Measurements from ENCODE around the gene CEBPA.

CEBPA gene

DNA sequence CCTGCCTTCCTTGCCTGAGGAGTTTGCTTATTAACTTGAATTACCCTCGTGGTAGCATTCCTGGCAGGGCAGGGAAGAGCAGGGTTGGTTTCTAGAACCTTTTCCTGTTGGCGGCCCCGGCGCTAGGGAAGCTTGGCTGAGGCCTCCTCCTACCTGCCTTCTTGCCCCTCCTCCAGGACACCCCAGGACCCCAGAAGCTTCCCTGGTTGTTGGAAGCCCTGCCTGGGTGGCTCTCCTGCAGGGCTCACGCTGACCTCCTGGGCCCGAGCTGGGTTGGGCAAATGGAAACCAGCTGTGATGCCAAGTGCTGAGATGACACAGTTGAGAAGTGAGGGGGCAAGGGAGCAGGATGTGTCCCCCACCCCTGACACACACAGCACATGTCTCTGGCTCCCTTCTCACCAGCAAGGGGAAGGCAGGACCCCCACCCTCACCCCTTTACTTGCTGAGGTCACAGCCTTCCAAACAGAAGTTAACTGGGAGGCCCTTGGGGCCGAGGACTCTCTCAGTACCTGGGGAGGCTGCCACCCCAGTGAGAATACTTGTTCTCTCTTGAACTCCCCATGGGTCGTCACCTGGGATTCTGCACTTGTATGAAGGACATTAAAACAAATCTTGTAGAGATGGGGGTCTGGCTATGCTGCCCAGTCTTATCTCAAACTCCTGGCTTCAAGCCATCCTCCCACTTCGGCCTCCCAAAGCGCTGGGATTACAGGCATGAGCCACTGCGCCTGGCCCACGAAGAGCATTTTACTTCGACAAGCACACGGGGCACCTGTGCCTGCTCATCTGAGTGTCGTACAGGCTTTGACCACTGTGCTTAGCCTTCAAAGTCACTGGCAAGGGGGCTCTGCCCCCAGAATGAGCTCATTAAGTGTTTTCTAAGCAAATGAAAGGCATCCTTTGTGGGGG, 10.5 kb downstream of the CEBPA start:
- Histone ChIP-seq H3F3A (ENCODE audit: insufficient read depth) (no peaks in the 10 kb centered on the region), H3K9me2 (replicated peaks; ENCODE audit: insufficient read depth, low read length) (no peaks in the 10 kb centered on the region), H3K4me2 (ENCODE audit: low read depth, low read length, poor library complexity, severe bottlenecking) (no peak overlapping the region), H3K27ac (ENCODE audit: low read depth, low read length) (no peak overlapping the region), H3K36me3 (ENCODE audit: low read length) (no peaks in the 10 kb centered on the region), H3K27me3 (ENCODE audit: low read length) (no peaks in the 10 kb centered on the region; the same call in 1 of the 2 replicates), H2AFZ (ENCODE audit: low read depth, low read length, severe bottlenecking) (no peak overlapping the region), H3K9me3 (ENCODE audit: insufficient read depth, low read length) (0 out of 2 replicates have a peak, but pooled peaks cover 4% of the 10 kb centered on the region), H3K9ac (ENCODE audit: low read length) (no peak overlapping the region), H3K79me2 (ENCODE audit: insufficient read depth, low read length) (no peaks in the 10 kb centered on the region), H3K4me3 (ENCODE audit: insufficient read depth, low read length, poor library complexity, severe bottlenecking) (no peak overlapping the region), H4K20me1 (ENCODE audit: low read depth, low read length) (no peaks in the 10 kb centered on the region)
- TF ChIP-seq, protein P1, sequence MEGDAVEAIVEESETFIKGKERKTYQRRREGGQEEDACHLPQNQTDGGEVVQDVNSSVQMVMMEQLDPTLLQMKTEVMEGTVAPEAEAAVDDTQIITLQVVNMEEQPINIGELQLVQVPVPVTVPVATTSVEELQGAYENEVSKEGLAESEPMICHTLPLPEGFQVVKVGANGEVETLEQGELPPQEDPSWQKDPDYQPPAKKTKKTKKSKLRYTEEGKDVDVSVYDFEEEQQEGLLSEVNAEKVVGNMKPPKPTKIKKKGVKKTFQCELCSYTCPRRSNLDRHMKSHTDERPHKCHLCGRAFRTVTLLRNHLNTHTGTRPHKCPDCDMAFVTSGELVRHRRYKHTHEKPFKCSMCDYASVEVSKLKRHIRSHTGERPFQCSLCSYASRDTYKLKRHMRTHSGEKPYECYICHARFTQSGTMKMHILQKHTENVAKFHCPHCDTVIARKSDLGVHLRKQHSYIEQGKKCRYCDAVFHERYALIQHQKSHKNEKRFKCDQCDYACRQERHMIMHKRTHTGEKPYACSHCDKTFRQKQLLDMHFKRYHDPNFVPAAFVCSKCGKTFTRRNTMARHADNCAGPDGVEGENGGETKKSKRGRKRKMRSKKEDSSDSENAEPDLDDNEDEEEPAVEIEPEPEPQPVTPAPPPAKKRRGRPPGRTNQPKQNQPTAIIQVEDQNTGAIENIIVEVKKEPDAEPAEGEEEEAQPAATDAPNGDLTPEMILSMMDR (IDR thresholded peaks at IDR 0.05; ENCODE audit: insufficient read depth, low read length, poor library complexity, severe bottlenecking), result no peak
- no peak for TF ChIP-seq EZH2phosphoT487 (conservative IDR thresholded peaks at IDR 0.05; ENCODE audit: low read length)

DNA sequence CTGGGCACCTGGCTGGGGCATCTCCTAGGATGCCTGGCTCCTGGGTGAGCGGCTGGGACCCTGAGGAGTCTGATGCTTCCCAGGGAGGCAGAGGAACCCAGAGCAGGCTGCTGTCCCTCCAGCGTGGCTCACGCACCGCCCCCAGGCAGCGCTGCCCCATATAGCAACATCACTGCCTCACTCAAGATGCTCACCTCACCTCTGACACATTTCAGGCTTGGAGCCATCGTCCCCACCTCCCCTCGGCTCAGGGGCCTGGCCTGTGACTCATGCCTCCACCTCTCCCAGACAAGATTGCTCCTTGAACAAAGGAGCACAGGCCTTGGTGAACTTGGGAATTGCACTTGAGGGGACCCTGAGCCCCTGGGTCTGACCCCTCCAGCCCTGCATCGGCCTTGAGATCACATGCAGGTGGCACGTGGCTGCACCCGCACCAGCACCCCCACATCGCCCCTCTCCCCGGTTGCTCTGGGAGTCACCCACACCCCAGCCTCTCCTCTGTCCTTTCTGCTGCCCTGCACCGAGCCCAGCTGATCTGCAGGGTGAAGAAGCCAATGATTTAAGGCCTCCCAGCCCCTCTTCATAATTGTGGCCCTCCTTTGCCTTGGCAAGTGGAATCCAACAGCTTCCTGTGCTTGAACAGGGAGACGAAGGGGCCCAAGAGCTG, 11.2 kb downstream of the CEBPA start:
- Histone ChIP-seq H2AFZ (ENCODE audit: low read depth, low read length, severe bottlenecking) (no peak overlapping the region), H3K27ac (ENCODE audit: low read depth, low read length) (no peak overlapping the region), H4K20me1 (ENCODE audit: low read depth, low read length) (no peaks in the 10 kb centered on the region), H3K4me2 (ENCODE audit: low read depth, low read length, poor library complexity, severe bottlenecking) (no peak overlapping the region), H3K4me3 (ENCODE audit: insufficient read depth, low read length, poor library complexity, severe bottlenecking) (no peak overlapping the region), H3K9me2 (replicated peaks; ENCODE audit: insufficient read depth, low read length) (no peaks in the 10 kb centered on the region), H3K36me3 (ENCODE audit: low read length) (no peaks in the 10 kb centered on the region), H3F3A (ENCODE audit: insufficient read depth) (no peaks in the 10 kb centered on the region), H3K79me2 (ENCODE audit: insufficient read depth, low read length) (no peaks in the 10 kb centered on the region), H3K9me3 (ENCODE audit: insufficient read depth, low read length) (0 out of 2 replicates have a peak, but pooled peaks cover 4% of the 10 kb centered on the region), H3K9ac (ENCODE audit: low read length) (no peak overlapping the region), H3K27me3 (ENCODE audit: low read length) (no peaks in the 10 kb centered on the region; the same call in 1 of the 2 replicates)
- TF ChIP-seq, protein P1 (IDR thresholded peaks at IDR 0.05; ENCODE audit: insufficient read depth, low read length, poor library complexity, severe bottlenecking), result no peak
- no peak for TF ChIP-seq EZH2phosphoT487 (conservative IDR thresholded peaks at IDR 0.05; ENCODE audit: low read length)

DNA sequence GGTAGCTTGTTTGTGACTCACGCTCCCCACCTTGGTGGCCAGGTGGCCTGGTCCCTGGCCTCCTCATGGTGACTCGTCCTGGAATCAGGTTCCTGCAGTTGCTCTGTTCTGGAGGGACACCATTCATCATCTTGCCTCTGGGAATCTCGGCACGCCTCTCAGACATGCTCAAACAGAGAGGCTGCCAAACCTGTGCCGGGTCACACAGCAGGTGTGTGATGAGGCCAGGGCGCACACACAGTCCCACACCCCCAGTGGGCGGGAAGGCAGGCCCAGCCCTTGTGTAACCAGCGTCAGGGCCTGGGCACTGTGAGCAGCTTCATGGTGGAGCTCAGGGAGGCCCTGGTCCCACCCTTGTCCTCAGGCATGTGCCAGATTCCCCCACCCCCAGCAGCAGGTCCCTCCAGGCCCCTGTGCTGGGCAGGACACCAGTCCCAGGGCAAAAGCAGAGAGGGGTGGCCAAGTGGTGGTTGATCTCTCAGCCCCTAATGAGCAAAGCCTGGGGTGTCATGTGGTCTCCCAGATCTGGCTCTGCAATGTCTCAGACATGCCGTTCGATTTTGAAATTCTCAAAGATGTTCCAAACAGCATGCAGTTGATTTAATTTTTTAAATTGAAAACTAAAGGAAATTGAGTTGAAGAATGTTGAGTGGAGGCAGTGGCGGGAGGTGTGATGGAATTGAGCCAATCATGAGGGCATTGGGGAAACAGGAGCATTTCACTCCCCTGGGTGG, 12.1 kb downstream of the CEBPA start:
- no peaks in the 10 kb centered on the region for H4K20me1 ChIP-seq (ENCODE audit: low read depth, low read length)
- H3K27me3 ChIP-seq (ENCODE audit: low read length), result no peaks in the 10 kb centered on the region; the same call in 1 of the 2 replicates
- H3K9me3 ChIP-seq (ENCODE audit: insufficient read depth, low read length), result 0 out of 2 replicates have a peak, but pooled peaks cover 4% of the 10 kb centered on the region
- no peaks in the 10 kb centered on the region for H3F3A ChIP-seq (ENCODE audit: insufficient read depth)
- no peak for TF ChIP-seq EZH2phosphoT487 (conservative IDR thresholded peaks at IDR 0.05; ENCODE audit: low read length)
- TF ChIP-seq, protein P1 (IDR thresholded peaks at IDR 0.05; ENCODE audit: insufficient read depth, low read length, poor library complexity, severe bottlenecking), result no peak
- no peaks in the 10 kb centered on the region for H3K36me3 ChIP-seq (ENCODE audit: low read length)
- H2AFZ ChIP-seq (ENCODE audit: low read depth, low read length, severe bottlenecking), result no peak overlapping the region
- H3K4me2 ChIP-seq (ENCODE audit: low read depth, low read length, poor library complexity, severe bottlenecking), result no peak overlapping the region
- no peak overlapping the region for H3K27ac ChIP-seq (ENCODE audit: low read depth, low read length)
- no peaks in the 10 kb centered on the region for H3K79me2 ChIP-seq (ENCODE audit: insufficient read depth, low read length)
- H3K9me2 ChIP-seq (replicated peaks; ENCODE audit: insufficient read depth, low read length), result no peaks in the 10 kb centered on the region
- H3K4me3 ChIP-seq (ENCODE audit: insufficient read depth, low read length, poor library complexity, severe bottlenecking), result no peak overlapping the region
- no peak overlapping the region for H3K9ac ChIP-seq (ENCODE audit: low read length)

Measured in SU-DHL-6 (cell line).